Right lobe of liver (tissue), 4 donors: ENCODE results near the gene OGFOD3.

ENCODE experiments used
- CTCF ChIP-seq, 4 donors: fragments of 200-600 bp in 3 of 4; fragments of 450-650 bp in 1 of 4; IDR thresholded peaks; one replicate each; pipeline versions ENCODE4 v1.5.1 to v1.8.0; 2016 to 2022; ENCODE audit warnings: antibody characterized with exemption in 4 of 4, mild to moderate bottlenecking in 2 of 4
- POLR2A ChIP-seq: fragments of 450-650 bp; IDR thresholded peaks from one replicate; pipeline ENCODE4 v1.6.1; 2017; ENCODE audit warnings: antibody characterized with exemption, mild to moderate bottlenecking
- donor health status: DM: no; HTN: no; CAD: no.
- donor health status: DM: no; HTN: no; CAD: no.
- donor health status: DM: no; HTN: yes; CAD: no.

DNA sequence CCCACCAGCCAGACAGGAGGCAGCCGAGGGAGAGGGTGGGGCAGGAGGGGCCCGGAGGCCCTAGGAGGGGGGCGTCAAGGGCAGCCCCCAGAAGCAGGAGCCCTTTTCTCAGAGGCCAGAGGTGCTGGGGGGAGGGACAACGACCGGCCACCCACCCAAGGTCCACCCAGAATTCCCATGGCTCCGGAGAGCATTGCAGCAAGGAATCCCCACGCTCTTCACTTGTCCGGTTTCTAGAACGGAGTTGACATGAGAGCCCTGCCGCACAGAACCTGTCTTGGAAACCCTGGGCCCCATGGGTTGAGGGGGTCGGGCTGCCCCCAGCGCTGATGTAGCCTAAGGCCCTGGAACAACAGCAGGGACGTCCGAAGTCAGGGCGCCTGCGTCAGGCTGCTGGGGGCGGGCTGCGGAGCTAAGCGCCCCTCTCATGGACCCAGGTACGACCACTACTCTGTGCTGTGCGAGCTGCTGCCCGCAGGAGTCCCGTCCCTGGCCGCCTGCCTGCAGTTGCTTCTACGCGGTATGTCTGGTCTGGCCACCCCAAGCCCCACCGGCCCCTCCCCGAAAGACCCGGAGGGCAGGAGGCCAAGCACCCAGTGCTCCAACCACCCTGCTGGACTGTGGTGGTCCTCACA is 20.9 kb upstream of the OGFOD3 start:
- TF ChIP-seq POLR2A (no peak), CTCF (IDR thresholded peaks at IDR 0.05) (no peak)
